OCI-LY7 (cell line): ENCODE data around the gene MT1E. TPM values are rescaled to one million over a fixed set of nuclear protein-coding genes. Genes with fewer than 3 reads are reported as not detected.

Experiments used
- BruUV-seq: library from RNA; stranded (reverse); fragments of 400-500 nt; replicated peaks from 2 replicates; lab custom pipeline; 2021; lab: Mats Ljungman, UMichigan
- CTCF ChIA-PET: fragments of 300-600 bp; sonication (Branson Sonifier 250); formaldehyde crosslinking; loops from one replicate; lab custom pipeline; 2022; ENCODE audit warnings: antibody characterized with exemption; ENCODE audit not compliant: unreplicated experiment; lab: Charles Lee
- POLR2A ChIA-PET: fragments of 300-600 bp; sonication (Branson Sonifier 250); formaldehyde crosslinking; loops from one replicate; lab custom pipeline; 2022; ENCODE audit warnings: antibody characterized with exemption; lab: Charles Lee
- DNase-seq: peaks from one replicate; pipeline ENCODE4 v3.0.0-alpha.2; 2015; ENCODE audit warnings: low spot score
- H2AFZ ChIP-seq: fragments of 200-600 bp; sonication (generic), shearing (Covaris generic); 2 replicates; pipeline ENCODE4 v1.6.1; 2014; ENCODE audit warnings: mild to moderate bottlenecking, antibody characterized with exemption, low read length, moderate library complexity
- H3K27ac ChIP-seq: fragments of 200-600 bp; sonication (generic); 2 replicates; pipeline ENCODE4 v1.5.1; 2014; ENCODE audit warnings: mixed run types, low read depth, mild to moderate bottlenecking, moderate library complexity, low read length, inconsistent platforms; ENCODE audit not compliant: poor library complexity, severe bottlenecking
- H3K36me3 ChIP-seq: fragments of 200-600 bp; sonication (generic); 2 replicates; pipeline ENCODE4 v1.6.1; 2014; ENCODE audit warnings: mild to moderate bottlenecking, antibody characterized with exemption, low read length, moderate library complexity, mixed read lengths; ENCODE audit not compliant: insufficient read depth
- H3K4me1 ChIP-seq: fragments of 200-600 bp; sonication (generic); 2 replicates; pipeline ENCODE4 v1.5.1; 2014; ENCODE audit warnings: mild to moderate bottlenecking, low read length; ENCODE audit not compliant: insufficient read depth, poor library complexity, severe bottlenecking
- H3K4me2 ChIP-seq: fragments of 200-600 bp; sonication (generic); 2 replicates; pipeline ENCODE4 v1.6.1; 2014; ENCODE audit warnings: mild to moderate bottlenecking, low read length
- H3K4me3 ChIP-seq: fragments of 200-600 bp; sonication (generic); 2 replicates; pipeline ENCODE4 v1.5.1; 2014; ENCODE audit warnings: mild to moderate bottlenecking, low read depth, low read length; ENCODE audit not compliant: poor library complexity, severe bottlenecking
- H3K79me2 ChIP-seq: fragments of 200-600 bp; sonication (generic); 2 replicates; pipeline ENCODE4 v1.6.1; 2016; ENCODE audit warnings: low read depth, mild to moderate bottlenecking, low read length, moderate library complexity, mixed read lengths; ENCODE audit not compliant: insufficient read depth
- H3K9me2 ChIP-seq: fragments of 200-600 bp; sonication (generic); 2 replicates; pipeline ENCODE4 v1.6.1; 2016; ENCODE audit warnings: mild to moderate bottlenecking, low read length, mixed read lengths; ENCODE audit not compliant: insufficient read depth
- H3K9me3 ChIP-seq: fragments of 200-600 bp; sonication (generic); 2 replicates; pipeline ENCODE4 v1.6.1; 2014; ENCODE audit warnings: mild to moderate bottlenecking, mixed run types, low read length, mixed read lengths
- H4K20me1 ChIP-seq: fragments of 200-600 bp; sonication (generic); 2 replicates; pipeline ENCODE4 v1.6.1; 2014; ENCODE audit warnings: mild to moderate bottlenecking, antibody characterized with exemption, low read length, moderate library complexity, mixed read lengths; ENCODE audit not compliant: insufficient read depth
- EZH2phosphoT487 ChIP-seq: fragments of 200-600 bp; sonication (generic); IDR thresholded peaks from 2 replicates; pipeline ENCODE4 v1.6.1; 2018; ENCODE audit warnings: low read depth, borderline replicate concordance, mild to moderate bottlenecking, mixed run types, antibody characterized with exemption, low read length, moderate library complexity, mixed read lengths
- intact Hi-C: fragments of 100-400 bp; cut with micrococcal nuclease; formaldehyde crosslinking; loops from one replicate; pipeline ENCODE4 v1.10.0; 2022; ENCODE audit not compliant: unreplicated experiment
- total RNA-seq, 2 experiments: library from RNA; depleted of rRNA in 1 of 2; stranded (reverse); fragments of >200 nt in 1 of 2; shearing (Covaris generic) in 1 of 2; gene quantifications; 2 replicates each; pipeline ENCODE4 v1.2.3, GENCODE V29; 2014 to 2022
- TF ChIP-seq, protein P1 (sequence below): fragments of 200-600 bp; sonication (generic); conservative IDR thresholded peaks from 2 replicates; pipeline ENCODE4 v1.5.1; 2014; ENCODE audit warnings: mild to moderate bottlenecking, antibody characterized with exemption, low read length, moderate library complexity, mixed read lengths

The MT1E gene
- total RNA-seq, 2 experiments from 2014 or later, result not detected

DNA sequence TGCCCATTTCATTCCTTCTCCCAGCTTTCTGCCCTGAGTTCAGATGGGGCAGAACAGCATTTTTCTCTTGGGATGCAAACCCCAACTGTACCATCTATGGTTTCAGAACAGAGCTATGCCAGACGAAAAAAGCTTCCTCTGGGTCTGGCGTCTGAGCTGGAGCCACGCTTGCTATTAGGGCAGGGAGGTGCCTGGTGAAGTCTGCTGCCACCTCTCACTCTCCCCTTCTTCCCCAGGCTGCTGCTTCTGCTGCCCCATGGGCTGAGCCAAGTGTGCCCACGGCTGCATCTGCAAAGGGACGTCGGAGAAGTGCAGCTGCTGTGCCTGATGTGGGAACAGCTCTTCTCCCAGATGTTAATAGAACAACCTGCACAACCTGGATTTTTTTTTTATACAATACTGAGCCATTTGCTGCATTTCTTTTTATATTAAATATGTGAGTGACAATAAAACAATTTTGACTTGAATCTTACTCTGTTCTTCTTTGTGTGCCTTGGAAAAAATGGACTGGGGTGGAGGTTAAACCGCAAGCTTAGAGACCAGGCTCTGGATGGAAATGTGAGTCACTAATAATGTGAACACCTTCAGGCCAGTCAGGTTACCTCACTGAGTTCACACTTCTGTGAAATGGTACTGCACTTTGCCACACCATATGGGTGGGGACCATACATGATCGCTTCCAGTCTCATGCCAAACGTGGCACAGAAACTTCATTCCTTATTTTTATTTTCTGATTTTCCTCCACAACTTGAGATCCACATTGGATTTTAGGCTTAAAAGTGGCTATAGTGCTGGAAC, 11.2 kb downstream of the MT1E start:
- intact Hi-C loops, result no loop called here

DNA sequence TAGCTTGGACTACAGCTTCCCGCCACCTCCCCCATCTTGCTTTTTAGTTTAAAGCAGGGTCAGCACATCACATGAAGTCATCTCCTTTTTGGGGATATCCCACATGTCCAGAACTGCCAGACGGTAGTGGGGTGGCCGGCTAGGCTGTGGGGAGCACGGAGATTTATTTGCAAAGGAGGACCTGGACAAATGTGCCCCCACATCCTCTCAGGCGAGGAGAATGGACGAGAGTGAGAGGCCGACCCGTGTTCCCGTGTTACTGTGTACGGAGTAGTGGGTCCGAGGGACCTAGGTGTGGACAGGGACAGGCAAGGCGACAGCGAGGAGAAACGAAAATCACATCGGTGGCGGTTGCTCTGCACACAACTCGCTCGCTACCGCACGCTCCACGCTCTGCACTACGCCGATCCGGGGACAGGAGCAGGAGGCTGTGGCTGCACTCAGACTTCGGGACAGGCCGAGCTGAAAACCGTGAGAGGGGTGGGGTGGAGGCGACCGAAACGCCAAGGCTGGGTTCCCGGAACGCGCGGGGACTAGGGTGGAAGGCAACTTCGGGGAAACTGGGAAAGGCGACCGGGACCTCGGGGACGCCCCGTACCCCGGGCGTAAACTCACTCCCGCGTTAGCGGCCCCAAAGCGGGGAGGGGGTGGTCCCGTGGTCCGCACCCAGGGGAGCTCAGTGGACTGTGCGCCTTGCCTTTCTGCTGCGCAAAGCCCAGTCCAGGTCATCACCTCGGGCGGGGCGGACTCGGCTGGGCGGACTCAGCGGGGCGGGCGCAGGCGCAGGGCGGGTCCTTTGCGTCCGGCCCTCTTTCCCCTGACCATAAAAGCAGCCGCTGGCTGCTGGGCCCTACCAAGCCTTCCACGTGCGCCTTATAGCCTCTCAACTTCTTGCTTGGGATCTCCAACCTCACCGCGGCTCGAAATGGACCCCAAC, 12.5 kb downstream of the MT1E start, which contains the start of gene MT1A:
Gene MT1A (plus strand): TSS at position 853 of the 937 bp plus-strand sequence. CDS start 73 bp downstream, at position 926.
- intact Hi-C loops, result no loop called here
- Histone ChIP-seq H3K79me2 (no peaks in the 10 kb centered on the region), H3K4me2 (no peak within 1 kb of the TSS), H4K20me1 (no peaks in the 10 kb centered on the region), H3K4me1 (no peaks in the 10 kb centered on the region), H3K4me3 (no peak within 1 kb of the TSS), H3K9me3 (no peaks in the 10 kb centered on the region), H2AFZ (no peak within 1 kb of the TSS), H3K9me2 (no peaks in the 10 kb centered on the region), H3K27ac (no peak within 1 kb of the TSS), H3K36me3 (no peaks in the 10 kb centered on the region)
- DNase-seq, result no peak
- POLR2A ChIA-PET, result interaction anchor here (0.5 kb wide), 1 partner anchor 62 kb away, joined by 6 read pairs; no protein-coding TSS in a partner anchor
- TF ChIP-seq, protein P1, sequence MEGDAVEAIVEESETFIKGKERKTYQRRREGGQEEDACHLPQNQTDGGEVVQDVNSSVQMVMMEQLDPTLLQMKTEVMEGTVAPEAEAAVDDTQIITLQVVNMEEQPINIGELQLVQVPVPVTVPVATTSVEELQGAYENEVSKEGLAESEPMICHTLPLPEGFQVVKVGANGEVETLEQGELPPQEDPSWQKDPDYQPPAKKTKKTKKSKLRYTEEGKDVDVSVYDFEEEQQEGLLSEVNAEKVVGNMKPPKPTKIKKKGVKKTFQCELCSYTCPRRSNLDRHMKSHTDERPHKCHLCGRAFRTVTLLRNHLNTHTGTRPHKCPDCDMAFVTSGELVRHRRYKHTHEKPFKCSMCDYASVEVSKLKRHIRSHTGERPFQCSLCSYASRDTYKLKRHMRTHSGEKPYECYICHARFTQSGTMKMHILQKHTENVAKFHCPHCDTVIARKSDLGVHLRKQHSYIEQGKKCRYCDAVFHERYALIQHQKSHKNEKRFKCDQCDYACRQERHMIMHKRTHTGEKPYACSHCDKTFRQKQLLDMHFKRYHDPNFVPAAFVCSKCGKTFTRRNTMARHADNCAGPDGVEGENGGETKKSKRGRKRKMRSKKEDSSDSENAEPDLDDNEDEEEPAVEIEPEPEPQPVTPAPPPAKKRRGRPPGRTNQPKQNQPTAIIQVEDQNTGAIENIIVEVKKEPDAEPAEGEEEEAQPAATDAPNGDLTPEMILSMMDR, result no peak
- no peak for TF ChIP-seq EZH2phosphoT487
- CTCF ChIA-PET, result no interaction called here
- no TSS peak for BruUV-seq

More for the DNA sequence above, 11.2 kb downstream of the MT1E start:
- no peaks in the 10 kb centered on the region for H3K79me2 ChIP-seq
- no peak overlapping the region for H2AFZ ChIP-seq
- H3K9me2 ChIP-seq, result no peaks in the 10 kb centered on the region
- CTCF ChIA-PET, result interaction anchor here (0.6 kb wide), 1 partner anchor 31 kb away, joined by 3 read pairs; no protein-coding TSS in a partner anchor
- no peak overlapping the region for H3K4me3 ChIP-seq
- POLR2A ChIA-PET, result no interaction called here
- no peak overlapping the region for H3K27ac ChIP-seq
- no peak overlapping the region for H3K4me2 ChIP-seq
- no peak for DNase-seq
- no peaks in the 10 kb centered on the region for H4K20me1 ChIP-seq
- no peak for TF ChIP-seq EZH2phosphoT487
- TF ChIP-seq, protein P1, result no peak
- no TSS peak for BruUV-seq
- no peaks in the 10 kb centered on the region for H3K4me1 ChIP-seq
- no peaks in the 10 kb centered on the region for H3K9me3 ChIP-seq
- H3K36me3 ChIP-seq, result no peaks in the 10 kb centered on the region
